Measurements from ENCODE around the gene AGPAT3.
A peak's percentile ranks its signal among the peaks of the same experiment; 100 is the strongest.

Gene AGPAT3

GRCh38 chr21:43959231-43960116 lies 94.5 kb downstream of the AGPAT3 start:
- peak in 1 of 10 donors; percentile 65 for DNase-seq
- intact Hi-C loops (cut with DNase I) = no loop called here

GRCh38 chr21:43961382-43961909 lies 96.4 kb downstream of the AGPAT3 start:
- no peak for DNase-seq
- intact Hi-C loops (cut with DNase I) = no loop called here

GRCh38 chr21:43965911-43966585 lies 101.0 kb downstream of the AGPAT3 start:
- intact Hi-C loops (cut with DNase I) = no loop called here
- peak in 1 of 10 donors; percentile 83 for DNase-seq

GRCh38 chr21:43966946-43967512 lies 102.0 kb downstream of the AGPAT3 start:
- DNase-seq = peak in 1 of 10 donors; percentile 80

GRCh38 chr21:43967981-43968380 lies 103.0 kb downstream of the AGPAT3 start:
- peak in 1 of 10 donors; percentile 79 for DNase-seq
- intact Hi-C loops (cut with DNase I) = no loop called here

More at GRCh38 chr21:43966946-43967512, 102.0 kb downstream of the AGPAT3 start:
- intact Hi-C loops (cut with DNase I) = no loop called here

- intact Hi-C loops (cut with DNase I) = no loop called here
- no peak for DNase-seq
Measured at GRCh38 chr21:43968410-43969114, 103.5 kb downstream of the AGPAT3 start.

GRCh38 chr21:43969115-43969444 lies 104.1 kb downstream of the AGPAT3 start:
- peak in 1 of 10 donors; percentile 83 for DNase-seq
- intact Hi-C loops (cut with DNase I) = no loop called here

GRCh38 chr21:43970551-43970950 lies 105.5 kb downstream of the AGPAT3 start:
- DNase-seq = no peak
- intact Hi-C loops (cut with DNase I) = no loop called here

- intact Hi-C loops (cut with DNase I) = no loop called here
- DNase-seq = peak in 2 of 10 donors; percentile 57 to 59
Measured at GRCh38 chr21:43971201-43971991, 106.4 kb downstream of the AGPAT3 start.

GRCh38 chr21:43971992-43972255 lies 106.9 kb downstream of the AGPAT3 start:
- intact Hi-C loops (cut with DNase I) = no loop called here

GRCh38 chr21:43972850-43973633 lies 108.0 kb downstream of the AGPAT3 start:
- intact Hi-C loops (cut with DNase I) = no loop called here
- DNase-seq = peak in 2 of 10 donors; percentile 77 to 87

More at GRCh38 chr21:43971992-43972255, 106.9 kb downstream of the AGPAT3 start:
- peak in 1 of 10 donors; percentile 51 for DNase-seq

- no peak for DNase-seq
- intact Hi-C loops (cut with DNase I) = no loop called here
Measured at GRCh38 chr21:43973634-43973955, 108.6 kb downstream of the AGPAT3 start.

GRCh38 chr21:43974791-43975468 lies 109.9 kb downstream of the AGPAT3 start:
- DNase-seq = peak in 1 of 10 donors; percentile 54
- intact Hi-C loops (cut with DNase I) = loop anchor here (1.0 kb wide), 1 partner anchor 165 kb away; no protein-coding TSS in a partner anchor

- intact Hi-C loops (cut with DNase I) = loop anchor here (1.0 kb wide), 1 partner anchor 165 kb away; no protein-coding TSS in a partner anchor
- peak; percentile 75 to 97 (median 86) for DNase-seq
Measured at GRCh38 chr21:43975469-43976098, 110.6 kb downstream of the AGPAT3 start.

GRCh38 chr21:43976661-43977060 lies 111.6 kb downstream of the AGPAT3 start:
- intact Hi-C loops (cut with DNase I) = no loop called here

GRCh38 chr21:43978060-43978459 lies 113.0 kb downstream of the AGPAT3 start:
- DNase-seq = peak in 1 of 10 donors; percentile 43
- intact Hi-C loops (cut with DNase I) = no loop called here

More at GRCh38 chr21:43976661-43977060, 111.6 kb downstream of the AGPAT3 start:
- peak in 1 of 10 donors; percentile 29 for DNase-seq

- DNase-seq = peak in 6 of 10 donors; percentile 47 to 93 (median 64)
- intact Hi-C loops (cut with DNase I) = no loop called here
Measured at GRCh38 chr21:43979654-43980053, 114.6 kb downstream of the AGPAT3 start.
